ENCODE results near the gene DGCR2.

DGCR2 gene

GRCh38 chr22:19146215-19146968 lies 24.2 kb upstream of the DGCR2 start:
- H3K27me3 ChIP-seq = peaks cover 43% of the 10 kb centered on the region
- H3K36me3 ChIP-seq = peaks cover 12% of the 10 kb centered on the region
- H3K4me3 ChIP-seq (ENCODE audit: low read depth, low read length) = no peak overlapping the region
- H3K9me3 ChIP-seq = no peaks in the 10 kb centered on the region
- DNase-seq = no peak
- no peaks in the 10 kb centered on the region for H3K4me1 ChIP-seq
- no peak for TF ChIP-seq CTCF (IDR thresholded peaks at IDR 0.05; ENCODE audit: low read depth, low read length)

- Histone ChIP-seq H3K36me3 (peaks cover 31% of the 10 kb centered on the region), H3K9me3 (no peaks in the 10 kb centered on the region), H3K4me1 (no peaks in the 10 kb centered on the region), H3K27me3 (peaks cover 19% of the 10 kb centered on the region), H3K4me3 (ENCODE audit: low read depth, low read length) (peak overlapping the region; percentile 98)
- no peak for DNase-seq
- no peak for TF ChIP-seq CTCF (IDR thresholded peaks at IDR 0.05; ENCODE audit: low read depth, low read length)
These were observed 21.8 kb upstream of the DGCR2 start for GRCh38 chr22:19143967-19144400.

DNA sequence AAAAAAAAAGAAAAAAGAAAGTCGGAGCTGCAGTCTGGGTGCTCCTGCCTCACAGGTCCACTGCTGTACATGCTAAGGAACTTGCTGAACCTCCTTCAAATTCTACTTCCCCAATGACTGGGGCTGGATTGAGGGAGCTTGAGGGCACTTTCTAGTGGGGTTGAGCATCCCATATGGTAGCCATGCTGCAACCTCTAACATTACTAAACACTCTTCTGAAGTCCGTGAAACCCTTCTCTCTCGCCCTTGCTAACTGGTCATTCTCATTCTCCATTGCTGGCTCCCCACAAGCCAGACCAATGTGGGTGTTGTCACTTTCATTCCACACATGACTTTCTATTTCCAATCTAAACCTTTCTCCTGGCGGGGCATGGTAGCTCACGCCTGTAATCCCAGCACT lies 21.0 kb upstream of the DGCR2 start:
- H3K36me3 ChIP-seq = peaks cover 38% of the 10 kb centered on the region
- no peak for TF ChIP-seq CTCF (IDR thresholded peaks at IDR 0.05; ENCODE audit: low read depth, low read length)
- H3K4me1 ChIP-seq = no peaks in the 10 kb centered on the region
- peak overlapping the region; percentile 98; the same call in 1 of the 2 replicates for H3K4me3 ChIP-seq (ENCODE audit: low read depth, low read length)
- H3K9me3 ChIP-seq = no peaks in the 10 kb centered on the region
- no peak for DNase-seq
- peaks cover 11% of the 10 kb centered on the region for H3K27me3 ChIP-seq

- H3K36me3 ChIP-seq = peaks cover 47% of the 10 kb centered on the region
- no peak for TF ChIP-seq CTCF (IDR thresholded peaks at IDR 0.05; ENCODE audit: low read depth, low read length)
- peaks cover 3% of the 10 kb centered on the region for H3K27me3 ChIP-seq
These were observed 20.2 kb upstream of the DGCR2 start for GRCh38 chr22:19142394-19142793.

DNA sequence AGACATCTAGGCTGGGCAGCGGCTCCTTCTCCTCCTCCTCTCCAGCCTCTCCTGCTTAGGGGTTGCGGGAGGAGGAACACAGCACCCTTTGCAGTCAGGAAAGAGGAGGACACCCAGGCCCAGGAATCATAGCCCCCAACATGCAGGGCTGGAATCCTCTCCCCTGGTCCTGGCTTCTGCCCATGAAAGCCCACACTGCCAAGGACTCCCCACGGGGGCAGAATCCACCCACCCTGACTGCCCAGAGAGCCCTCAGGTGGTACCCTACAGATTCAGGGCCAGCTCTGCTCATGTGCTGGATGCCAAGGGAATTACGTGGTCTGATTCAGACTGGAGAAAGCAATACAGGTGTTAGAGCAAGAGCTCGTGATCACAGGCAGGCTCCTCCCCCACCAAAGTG lies 17.8 kb upstream of the DGCR2 start:
- no peak overlapping the region for H3K4me3 ChIP-seq (ENCODE audit: low read depth, low read length)

More at GRCh38 chr22:19142394-19142793, 20.2 kb upstream of the DGCR2 start:
- no peaks in the 10 kb centered on the region for H3K4me1 ChIP-seq
- no peak for DNase-seq
- no peak overlapping the region for H3K4me3 ChIP-seq (ENCODE audit: low read depth, low read length)
- no peaks in the 10 kb centered on the region for H3K9me3 ChIP-seq

More for the DNA sequence above, 17.8 kb upstream of the DGCR2 start:
- H3K36me3 ChIP-seq = peaks cover 60% of the 10 kb centered on the region
- H3K9me3 ChIP-seq = no peaks in the 10 kb centered on the region
- no peaks in the 10 kb centered on the region for H3K27me3 ChIP-seq
- H3K4me1 ChIP-seq = no peaks in the 10 kb centered on the region
- no peak for TF ChIP-seq CTCF (IDR thresholded peaks at IDR 0.05; ENCODE audit: low read depth, low read length)
- no peak for DNase-seq
